Astrocyte (in vitro differentiated cells and primary cell): ENCODE data around the gene PRRX2.

Experiments
- CTCF ChIP-seq: IDR thresholded peaks from 2 replicates; pipeline ENCODE4 v1.5.1; 2011; ENCODE audit warnings: low read depth, mild to moderate bottlenecking, inconsistent platforms, low read length, moderate library complexity; ENCODE audit not compliant: insufficient read depth
- EZH2 ChIP-seq: IDR thresholded peaks from 2 replicates; pipeline ENCODE4 v1.6.1; 2012; ENCODE audit warnings: mild to moderate bottlenecking, low read length, inconsistent platforms; ENCODE audit not compliant: insufficient read depth

- peak; percentile 72 for TF ChIP-seq CTCF
- no peak for TF ChIP-seq EZH2
These were observed 41.2 kb upstream of the PRRX2 start for GRCh38 chr9:129624168-129624759.
